NCI-H1105 (cell line): ENCODE data around the gene WDR70.
"Not testable (repeated sequence)": the region's sequence is repeated elsewhere in the genome, so short reads cannot be mapped to it uniquely, and the experiment has no call there.

Source experiments
- DNase-seq: peaks from one replicate; lab custom pipeline; 2025; lab: John Stamatoyannopoulos, UW

WDR70 gene

GRCh38 chr5:37685211-37685610 lies 306.1 kb downstream of the WDR70 start:
- no peak for DNase-seq

GRCh38 chr5:37685816-37686215 lies 306.7 kb downstream of the WDR70 start:
- DNase-seq, result no peak

GRCh38 chr5:37688925-37689324 lies 309.8 kb downstream of the WDR70 start:
- not testable (repeated sequence) for DNase-seq

- DNase-seq, result not testable (repeated sequence)
Observed at GRCh38 chr5:37694333-37694732, 315.2 kb downstream of the WDR70 start.

GRCh38 chr5:37694867-37695266 lies 315.7 kb downstream of the WDR70 start:
- no peak for DNase-seq

- no peak for DNase-seq
Observed at GRCh38 chr5:37695647-37696046, 316.5 kb downstream of the WDR70 start.

- DNase-seq, result no peak
Observed at GRCh38 chr5:37696190-37697021, 317.3 kb downstream of the WDR70 start.

GRCh38 chr5:37701868-37702267 lies 322.8 kb downstream of the WDR70 start:
- no peak for DNase-seq

GRCh38 chr5:37703841-37704241 lies 324.7 kb downstream of the WDR70 start:
- no peak for DNase-seq

- no peak for DNase-seq
Observed at GRCh38 chr5:37704406-37704805, 325.3 kb downstream of the WDR70 start.

GRCh38 chr5:37709020-37709419 lies 329.9 kb downstream of the WDR70 start:
- DNase-seq, result no peak

GRCh38 chr5:37710965-37711364 lies 331.8 kb downstream of the WDR70 start:
- DNase-seq, result no peak

GRCh38 chr5:37712750-37713149 lies 333.6 kb downstream of the WDR70 start:
- DNase-seq, result no peak

- no peak for DNase-seq
Observed at GRCh38 chr5:37714756-37715155, 335.6 kb downstream of the WDR70 start.

GRCh38 chr5:37715361-37715760 lies 336.2 kb downstream of the WDR70 start:
- no peak for DNase-seq

GRCh38 chr5:37715992-37716391 lies 336.9 kb downstream of the WDR70 start:
- no peak for DNase-seq

- DNase-seq, result no peak
Observed at GRCh38 chr5:37716405-37716804, 337.3 kb downstream of the WDR70 start.

GRCh38 chr5:37717276-37717612 lies 338.1 kb downstream of the WDR70 start:
- DNase-seq, result no peak

GRCh38 chr5:37717613-37718431 lies 338.7 kb downstream of the WDR70 start:
- DNase-seq, result peak; percentile 89

GRCh38 chr5:37720550-37720952 lies 341.4 kb downstream of the WDR70 start:
- no peak for DNase-seq

- no peak for DNase-seq
Observed at GRCh38 chr5:37721447-37721871, 342.3 kb downstream of the WDR70 start.

- no peak for DNase-seq
Observed at GRCh38 chr5:37722236-37723161, 343.4 kb downstream of the WDR70 start.
